ENCODE results near the gene UPF2.

UPF2 gene

DNA sequence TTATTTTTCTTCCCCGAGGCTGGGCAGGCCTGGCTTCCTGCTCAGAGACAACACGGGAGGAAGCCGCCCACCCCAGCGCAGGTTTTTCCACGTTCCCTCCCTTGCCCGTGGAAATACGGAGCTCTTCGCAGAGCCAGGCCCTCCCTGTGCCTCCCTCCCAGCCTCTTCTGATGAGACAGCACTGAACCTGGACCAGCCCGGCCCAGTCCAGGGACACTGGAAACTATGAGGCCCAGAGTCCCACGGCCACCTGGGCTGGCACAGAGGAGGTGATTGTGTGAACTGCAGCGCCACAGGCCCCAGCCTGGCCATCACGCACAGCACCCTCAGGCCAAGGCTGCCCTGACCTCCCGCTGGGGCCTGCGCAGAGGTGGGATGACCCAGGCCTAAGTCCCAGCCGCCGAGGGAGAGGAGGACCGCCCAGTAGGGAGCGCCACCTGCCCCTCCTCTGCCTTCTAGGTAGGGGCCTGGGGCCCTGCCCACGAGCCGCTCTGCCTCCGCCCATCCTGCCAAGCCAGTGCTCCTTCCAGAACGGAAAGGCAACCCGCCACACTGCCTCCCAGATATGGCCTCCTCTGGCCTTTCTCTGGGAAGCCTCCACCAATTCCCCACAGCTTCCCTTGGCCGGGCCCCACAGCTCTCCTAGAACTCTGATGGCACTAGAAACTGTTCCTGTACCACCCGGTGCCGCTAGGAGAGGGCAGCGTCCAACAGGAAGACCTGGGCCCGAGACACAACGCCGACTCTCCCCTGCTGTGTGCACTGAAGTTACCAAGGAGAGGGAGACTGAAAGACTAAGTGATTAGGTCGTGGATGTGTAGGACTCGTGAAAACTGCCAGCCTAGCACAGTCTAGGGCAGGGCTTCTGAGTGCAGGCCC is 162.2 kb downstream of the UPF2 start:
- DNase-seq (ENCODE audit: low read depth) = no peak
- Histone ChIP-seq H3K4me1 (ENCODE audit: control insufficient read depth, insufficient read depth, low read length) (peaks cover 10% of the 10 kb centered on the region), H3K9ac (ENCODE audit: low read length) (no peak overlapping the region)

DNA sequence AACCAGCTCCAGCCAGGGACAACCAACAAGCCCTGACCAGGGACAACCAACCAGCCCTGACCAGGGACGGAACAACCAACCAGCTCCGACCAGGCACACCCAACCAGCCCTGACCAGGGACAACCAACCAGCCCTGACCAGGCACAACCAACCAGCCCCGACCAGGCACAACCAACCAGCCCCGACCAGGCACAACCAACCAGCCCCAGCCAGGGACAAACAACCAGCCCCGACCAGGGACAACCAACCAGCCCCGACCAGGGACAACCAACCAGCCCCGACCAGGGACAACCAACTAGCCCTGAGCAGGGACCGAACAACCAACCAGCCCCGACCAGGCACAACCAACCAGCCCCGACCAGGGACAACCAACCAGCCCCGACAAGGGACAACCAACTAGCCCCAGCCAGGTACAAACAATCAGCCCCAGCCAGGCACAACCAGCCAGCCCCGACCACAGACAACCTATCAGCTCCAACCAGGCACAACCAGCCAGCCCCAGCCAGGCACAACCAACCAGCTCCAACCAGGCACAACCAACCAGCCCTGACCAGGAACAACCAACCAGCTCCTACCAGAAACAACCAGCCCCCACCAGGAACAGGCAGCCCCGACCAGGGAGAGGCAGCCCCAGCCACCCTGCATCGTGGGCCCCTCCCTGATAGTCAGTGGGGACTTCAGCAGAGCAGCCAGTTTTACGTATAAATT is 163.1 kb downstream of the UPF2 start:
- DNase-seq (ENCODE audit: low read depth) = no peak
- H3K36me3 ChIP-seq (ENCODE audit: control insufficient read depth, insufficient read depth, low read length, severe bottlenecking) = no peaks in the 10 kb centered on the region
- H3K4me3 ChIP-seq (ENCODE audit: low read length) = no peak overlapping the region
- H3K27me3 ChIP-seq (replicated peaks; ENCODE audit: control insufficient read depth, insufficient read depth, low read length) = no peaks in the 10 kb centered on the region
- H3K4me1 ChIP-seq (ENCODE audit: control insufficient read depth, insufficient read depth, low read length) = peaks cover 19% of the 10 kb centered on the region
- H3K9me3 ChIP-seq (ENCODE audit: control insufficient read depth, low read length) = no peaks in the 10 kb centered on the region
- H3K9ac ChIP-seq (ENCODE audit: low read length) = no peak overlapping the region

More for the DNA sequence above, 162.2 kb downstream of the UPF2 start:
- no peaks in the 10 kb centered on the region for H3K9me3 ChIP-seq (ENCODE audit: control insufficient read depth, low read length)
- H3K27me3 ChIP-seq (replicated peaks; ENCODE audit: control insufficient read depth, insufficient read depth, low read length) = no peaks in the 10 kb centered on the region
- no peak overlapping the region for H3K4me3 ChIP-seq (ENCODE audit: low read length)
- no peaks in the 10 kb centered on the region for H3K36me3 ChIP-seq (ENCODE audit: control insufficient read depth, insufficient read depth, low read length, severe bottlenecking)

DNA sequence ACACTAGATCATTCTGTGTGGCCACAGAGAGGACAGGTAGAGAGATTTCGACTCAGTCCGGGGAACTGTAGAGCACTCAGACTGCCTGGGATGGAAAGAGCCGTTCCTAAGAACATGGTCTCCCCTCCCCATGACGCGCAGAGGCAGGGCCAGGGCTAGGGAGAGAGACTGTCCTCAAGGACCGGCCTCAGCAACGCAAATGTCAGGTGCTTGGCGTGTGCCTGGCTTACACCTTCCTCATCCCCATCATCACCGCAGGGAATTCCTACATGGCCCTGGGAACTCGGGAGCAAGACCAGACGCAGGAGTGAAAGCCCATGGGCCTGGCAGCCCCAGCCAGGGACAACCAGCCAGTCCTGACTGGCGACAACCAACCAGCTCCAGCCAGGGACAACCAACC is 163.8 kb downstream of the UPF2 start:
- no peaks in the 10 kb centered on the region for H3K9me3 ChIP-seq (ENCODE audit: control insufficient read depth, low read length)
- no peak overlapping the region for H3K4me3 ChIP-seq (ENCODE audit: low read length)
- H3K36me3 ChIP-seq (ENCODE audit: control insufficient read depth, insufficient read depth, low read length, severe bottlenecking) = no peaks in the 10 kb centered on the region
- peaks cover 22% of the 10 kb centered on the region for H3K4me1 ChIP-seq (ENCODE audit: control insufficient read depth, insufficient read depth, low read length)
- no peak overlapping the region for H3K9ac ChIP-seq (ENCODE audit: low read length)
- no peaks in the 10 kb centered on the region for H3K27me3 ChIP-seq (replicated peaks; ENCODE audit: control insufficient read depth, insufficient read depth, low read length)
- DNase-seq (ENCODE audit: low read depth) = no peak

DNA sequence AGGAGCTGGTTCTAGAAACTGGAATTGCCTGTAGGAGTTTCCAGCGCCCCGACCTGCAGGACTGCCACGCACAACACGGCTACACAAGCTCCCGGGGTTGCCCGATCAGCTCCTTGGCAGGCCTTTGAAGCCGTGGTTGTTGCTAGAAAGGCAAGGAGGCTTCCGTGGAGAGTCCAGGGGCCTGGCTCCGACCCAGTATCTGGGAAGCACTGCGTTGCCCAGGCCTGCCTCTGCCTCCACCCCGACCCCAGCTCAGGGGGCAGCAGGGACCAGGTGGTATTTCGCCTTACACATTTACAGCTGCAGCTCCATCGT is 165.1 kb downstream of the UPF2 start:
- H3K36me3 ChIP-seq (ENCODE audit: control insufficient read depth, insufficient read depth, low read length, severe bottlenecking) = no peaks in the 10 kb centered on the region
- peaks cover 22% of the 10 kb centered on the region for H3K4me1 ChIP-seq (ENCODE audit: control insufficient read depth, insufficient read depth, low read length)
- no peak for DNase-seq (ENCODE audit: low read depth)
- H3K9me3 ChIP-seq (ENCODE audit: control insufficient read depth, low read length) = no peaks in the 10 kb centered on the region
- no peak overlapping the region for H3K4me3 ChIP-seq (ENCODE audit: low read length)
- H3K9ac ChIP-seq (ENCODE audit: low read length) = no peak overlapping the region
- no peaks in the 10 kb centered on the region for H3K27me3 ChIP-seq (replicated peaks; ENCODE audit: control insufficient read depth, insufficient read depth, low read length)

DNA sequence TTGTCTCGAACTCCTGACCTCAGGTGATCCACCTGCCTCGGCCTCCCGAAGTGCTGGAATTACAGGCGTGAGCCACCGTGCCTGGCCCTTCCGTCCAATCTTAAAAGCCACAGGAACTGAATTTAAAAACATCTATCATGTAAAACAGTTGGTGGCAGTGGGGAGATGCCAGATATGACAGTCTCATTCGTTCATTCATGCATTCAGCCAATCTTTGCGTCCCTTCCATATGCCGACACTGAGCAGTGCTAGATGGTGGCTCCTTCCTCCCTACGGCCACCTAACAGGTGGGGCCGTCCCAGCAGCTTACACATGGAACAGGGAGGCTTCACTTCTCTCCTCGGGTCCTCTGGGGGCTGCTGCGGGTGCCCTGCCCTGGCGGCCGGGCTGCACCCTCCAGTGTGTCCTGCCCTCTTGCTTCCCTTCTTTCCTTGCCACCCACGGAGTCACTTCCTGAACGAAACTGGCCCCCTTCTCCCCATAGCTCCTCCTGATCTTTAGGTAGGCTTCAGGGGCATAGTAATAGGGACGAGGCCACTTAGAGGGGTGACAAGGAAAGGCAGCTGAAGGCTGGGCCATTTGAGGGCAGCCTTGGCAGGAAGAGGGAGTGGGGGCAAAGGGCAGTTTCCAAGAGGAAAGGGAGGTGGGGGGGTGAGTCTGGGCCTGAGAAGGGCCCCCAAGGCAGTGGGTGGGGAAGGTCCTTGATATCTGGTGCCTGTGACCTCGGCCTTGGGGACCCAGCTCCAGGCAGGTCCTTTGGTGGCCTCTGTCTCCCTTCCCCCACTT is 165.6 kb downstream of the UPF2 start:
- DNase-seq (ENCODE audit: low read depth) = no peak
- no peaks in the 10 kb centered on the region for H3K27me3 ChIP-seq (replicated peaks; ENCODE audit: control insufficient read depth, insufficient read depth, low read length)
- H3K9me3 ChIP-seq (ENCODE audit: control insufficient read depth, low read length) = no peaks in the 10 kb centered on the region
- H3K4me3 ChIP-seq (ENCODE audit: low read length) = no peak overlapping the region
- H3K36me3 ChIP-seq (ENCODE audit: control insufficient read depth, insufficient read depth, low read length, severe bottlenecking) = no peaks in the 10 kb centered on the region
- peaks cover 22% of the 10 kb centered on the region for H3K4me1 ChIP-seq (ENCODE audit: control insufficient read depth, insufficient read depth, low read length)
- H3K9ac ChIP-seq (ENCODE audit: low read length) = no peak overlapping the region

DNA sequence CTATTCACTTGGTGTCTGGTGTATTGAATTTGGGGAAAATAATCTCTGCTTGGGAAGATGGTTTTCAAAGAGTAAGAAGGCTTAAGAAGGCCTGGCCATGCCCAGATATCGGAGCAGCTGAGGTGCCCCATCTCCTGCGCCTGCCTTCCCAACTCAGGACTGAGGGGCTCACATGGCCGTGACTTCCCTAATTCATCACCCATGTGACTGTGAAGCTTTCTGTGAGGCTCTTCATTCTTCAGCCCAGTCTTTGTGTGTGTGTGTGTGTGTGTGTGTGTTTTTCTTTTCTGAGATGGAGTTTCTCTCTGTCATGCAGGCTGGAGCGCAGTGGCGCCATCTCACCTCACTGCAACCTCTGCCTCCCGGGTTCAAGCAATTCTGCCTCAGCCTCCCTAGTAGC is 166.3 kb downstream of the UPF2 start:
- Histone ChIP-seq H3K27me3 (replicated peaks; ENCODE audit: control insufficient read depth, insufficient read depth, low read length) (no peaks in the 10 kb centered on the region), H3K36me3 (ENCODE audit: control insufficient read depth, insufficient read depth, low read length, severe bottlenecking) (no peaks in the 10 kb centered on the region), H3K9ac (ENCODE audit: low read length) (no peak overlapping the region), H3K4me3 (ENCODE audit: low read length) (no peak overlapping the region), H3K9me3 (ENCODE audit: control insufficient read depth, low read length) (no peaks in the 10 kb centered on the region), H3K4me1 (ENCODE audit: control insufficient read depth, insufficient read depth, low read length) (peaks cover 22% of the 10 kb centered on the region)
- DNase-seq (ENCODE audit: low read depth) = no peak

DNA sequence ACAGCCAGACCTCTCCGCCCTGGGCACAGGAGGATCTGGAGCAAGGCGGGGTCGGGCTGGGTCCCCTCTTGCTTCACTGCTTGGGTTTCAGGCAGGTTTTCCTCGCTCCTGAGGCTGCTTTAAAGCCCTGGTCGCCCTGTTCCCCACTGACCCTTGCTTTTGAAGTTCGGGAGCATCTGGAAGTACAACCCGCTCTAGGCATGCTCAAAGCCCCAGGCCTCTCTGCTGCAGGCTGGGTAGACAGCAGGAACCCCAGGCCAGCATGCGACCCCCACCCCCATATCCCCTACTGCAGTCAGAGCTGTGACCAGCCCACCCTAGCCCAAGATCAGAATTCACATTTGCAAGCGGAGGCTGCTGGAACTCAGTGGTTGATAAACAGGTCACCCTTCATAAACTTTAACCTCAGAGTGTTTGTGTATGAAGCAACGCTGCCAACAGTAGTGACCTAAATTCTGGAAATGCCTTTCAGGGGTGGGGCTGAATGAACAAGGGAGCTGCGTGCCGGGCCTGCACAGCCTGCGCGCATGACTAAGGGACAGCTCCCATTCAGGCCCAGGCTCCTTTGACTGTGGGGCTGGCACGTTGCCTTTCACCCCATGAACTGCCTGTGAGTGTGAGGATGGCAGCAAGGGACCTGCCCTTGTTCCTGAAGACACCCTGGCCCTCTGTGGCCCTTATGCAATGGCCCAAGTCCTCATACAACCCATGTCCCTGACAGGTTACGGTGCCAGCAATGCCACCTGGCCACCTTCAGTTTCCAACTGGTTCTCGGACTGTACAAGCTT is 166.9 kb downstream of the UPF2 start:
- no peaks in the 10 kb centered on the region for H3K36me3 ChIP-seq (ENCODE audit: control insufficient read depth, insufficient read depth, low read length, severe bottlenecking)
- H3K4me1 ChIP-seq (ENCODE audit: control insufficient read depth, insufficient read depth, low read length) = peaks cover 22% of the 10 kb centered on the region
- H3K9me3 ChIP-seq (ENCODE audit: control insufficient read depth, low read length) = no peaks in the 10 kb centered on the region
- peak overlapping the region; percentile 31 for H3K4me3 ChIP-seq (ENCODE audit: low read length)
- no peaks in the 10 kb centered on the region for H3K27me3 ChIP-seq (replicated peaks; ENCODE audit: control insufficient read depth, insufficient read depth, low read length)
- peak; percentile 77 for DNase-seq (ENCODE audit: low read depth)
- H3K9ac ChIP-seq (ENCODE audit: low read length) = no peak overlapping the region

DNA sequence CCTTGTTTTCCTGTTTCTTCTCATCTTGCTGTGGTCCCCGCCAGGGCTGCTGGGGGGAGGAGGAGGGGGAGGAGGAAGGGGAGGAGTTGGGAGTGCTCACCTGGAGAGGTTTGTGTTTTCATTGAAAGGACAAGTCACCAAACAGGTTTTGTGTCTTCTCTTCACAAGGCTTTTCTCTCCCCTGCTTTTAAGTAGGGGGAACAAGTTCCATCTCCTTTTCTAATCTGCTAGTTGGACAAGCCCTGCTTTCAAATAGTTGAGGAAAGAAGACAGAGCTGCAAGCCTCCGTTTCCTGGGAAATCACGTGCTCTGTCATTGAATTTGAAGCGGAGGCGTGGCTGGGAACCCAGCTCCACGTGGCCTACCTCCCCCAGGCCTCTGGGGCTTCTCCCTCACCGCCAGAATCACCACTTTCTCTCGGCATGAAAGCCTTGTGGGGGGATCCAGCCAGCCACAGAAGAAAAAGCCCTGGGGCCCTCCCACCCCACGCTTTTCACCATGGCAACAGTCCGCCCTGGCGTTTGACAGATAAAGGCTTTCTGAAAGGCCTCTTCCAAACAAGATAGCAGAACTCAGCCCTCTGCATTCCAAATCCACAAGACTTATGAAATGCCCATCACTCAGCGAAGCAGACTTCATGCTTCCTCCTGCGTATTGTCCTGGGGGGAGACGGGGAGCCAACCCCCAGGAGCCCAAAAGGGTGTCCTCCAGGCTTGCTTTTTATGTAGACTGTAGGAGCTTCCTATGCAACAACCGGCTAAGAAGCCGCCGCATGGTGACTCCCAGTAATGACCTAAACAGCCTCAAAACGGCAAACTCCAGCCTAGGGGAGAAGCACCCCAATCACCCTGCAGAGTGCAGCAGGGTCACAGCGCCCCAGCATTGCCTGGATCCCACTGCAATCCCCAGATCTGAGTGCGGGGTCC is 167.8 kb downstream of the UPF2 start:
- no peaks in the 10 kb centered on the region for H3K27me3 ChIP-seq (replicated peaks; ENCODE audit: control insufficient read depth, insufficient read depth, low read length)
- H3K4me1 ChIP-seq (ENCODE audit: control insufficient read depth, insufficient read depth, low read length) = peaks cover 22% of the 10 kb centered on the region
- DNase-seq (ENCODE audit: low read depth) = peak; percentile 33
- H3K9me3 ChIP-seq (ENCODE audit: control insufficient read depth, low read length) = no peaks in the 10 kb centered on the region
- no peak overlapping the region for H3K9ac ChIP-seq (ENCODE audit: low read length)
- no peaks in the 10 kb centered on the region for H3K36me3 ChIP-seq (ENCODE audit: control insufficient read depth, insufficient read depth, low read length, severe bottlenecking)
- peak overlapping the region; percentile 31 for H3K4me3 ChIP-seq (ENCODE audit: low read length)

DNA sequence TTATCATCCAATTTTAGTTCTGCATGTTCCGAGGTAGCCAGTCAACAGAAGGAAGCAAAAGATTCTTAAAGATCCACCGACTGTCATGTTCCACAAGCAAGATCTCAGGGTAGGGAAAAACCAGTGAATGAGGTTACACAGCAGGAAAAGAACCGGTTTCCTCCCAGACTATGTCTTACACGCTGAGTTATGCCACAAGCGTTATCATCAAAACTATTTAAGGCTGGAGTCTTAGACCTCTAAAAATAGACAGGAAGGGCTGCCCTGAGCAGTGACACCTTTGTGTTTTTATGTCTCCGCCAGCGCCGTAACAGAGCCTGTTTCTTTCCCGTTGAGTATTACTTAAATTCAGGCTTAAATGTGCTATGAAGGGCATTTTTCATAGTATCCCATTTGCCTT is 171.1 kb downstream of the UPF2 start:
- peaks cover 21% of the 10 kb centered on the region for H3K4me1 ChIP-seq (ENCODE audit: control insufficient read depth, insufficient read depth, low read length)
- no peaks in the 10 kb centered on the region for H3K27me3 ChIP-seq (replicated peaks; ENCODE audit: control insufficient read depth, insufficient read depth, low read length)
- H3K9me3 ChIP-seq (ENCODE audit: control insufficient read depth, low read length) = no peaks in the 10 kb centered on the region
- DNase-seq (ENCODE audit: low read depth) = no peak
- no peak overlapping the region for H3K9ac ChIP-seq (ENCODE audit: low read length)
- no peak overlapping the region for H3K4me3 ChIP-seq (ENCODE audit: low read length)
- no peaks in the 10 kb centered on the region for H3K36me3 ChIP-seq (ENCODE audit: control insufficient read depth, insufficient read depth, low read length, severe bottlenecking)

DNA sequence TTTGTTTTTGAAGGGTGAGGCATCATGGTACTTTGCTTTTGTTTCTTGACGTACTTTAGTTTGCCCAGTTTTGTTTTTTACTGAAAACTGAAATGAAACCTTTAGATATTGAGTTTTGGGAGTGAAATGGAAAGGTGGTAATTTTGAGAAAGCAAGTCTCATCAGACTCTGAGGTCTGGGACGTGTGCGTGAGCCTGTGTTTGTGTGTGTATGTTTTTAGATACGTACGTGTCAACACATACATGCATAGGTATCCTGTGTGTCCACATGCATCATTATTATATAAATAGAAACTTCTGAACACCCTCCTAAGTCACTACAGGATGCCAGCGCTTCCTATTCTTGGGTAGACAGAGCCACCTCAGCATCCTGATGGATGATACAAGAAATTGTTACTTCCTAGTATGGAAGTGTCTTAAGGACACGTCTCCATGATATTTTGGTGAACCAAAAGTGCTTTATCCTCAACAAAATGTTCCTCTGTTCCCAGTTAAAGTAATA is 171.7 kb downstream of the UPF2 start:
- H3K4me3 ChIP-seq (ENCODE audit: low read length) = no peak overlapping the region
- H3K4me1 ChIP-seq (ENCODE audit: control insufficient read depth, insufficient read depth, low read length) = peaks cover 16% of the 10 kb centered on the region
- DNase-seq (ENCODE audit: low read depth) = no peak
- H3K9me3 ChIP-seq (ENCODE audit: control insufficient read depth, low read length) = no peaks in the 10 kb centered on the region
- no peaks in the 10 kb centered on the region for H3K27me3 ChIP-seq (replicated peaks; ENCODE audit: control insufficient read depth, insufficient read depth, low read length)
- H3K9ac ChIP-seq (ENCODE audit: low read length) = no peak overlapping the region
- no peaks in the 10 kb centered on the region for H3K36me3 ChIP-seq (ENCODE audit: control insufficient read depth, insufficient read depth, low read length, severe bottlenecking)
